ENCODE results near the gene IRGC. TPM values are rescaled to one million over a fixed set of nuclear protein-coding genes. Genes with fewer than 3 reads are reported as not detected.

Gene IRGC
- total RNA-seq, 1 experiment from 2014 or later, result not detected

GRCh38 chr19:43719918-43720317 is 4.0 kb downstream of the IRGC start:
- Mint-ChIP-seq H3K27me3 (ENCODE audit: low read depth) (peaks cover 5% of the 10 kb centered on the region), H3K4me1 (peaks cover 6 to 16% of the 10 kb centered on the region in 2 experiments; a peak in 3 of 4 replicates), H3K4me3 (no peak overlapping the region), H3K9me3 (no peaks in the 10 kb centered on the region), H3K27ac (no peak overlapping the region), H3K36me3 (ENCODE audit: insufficient read depth in 1 of 3, low read depth in 3 of 3) (no peaks in the 10 kb centered on the region)
- Histone ChIP-seq H2BK120ac (ENCODE audit: low read depth, low read length, poor library complexity, severe bottlenecking) (no peak overlapping the region), H3T11ph (ENCODE audit: low read length) (no peak overlapping the region), H4K20me1 (ENCODE audit: control insufficient read depth, insufficient read depth, insufficient read length) (no peaks in the 10 kb centered on the region), H3K9ac (ENCODE audit: extremely low read depth, insufficient read length, low read length) (no peak overlapping the region), H3K4me1 (ENCODE audit: insufficient read depth, low read length) (no peaks in the 10 kb centered on the region), H2BK15ac (ENCODE audit: low read depth, low read length) (no peak overlapping the region), H3K79me1 (ENCODE audit: insufficient read depth, low read depth, low read length, poor library complexity, severe bottlenecking) (no peaks in the 10 kb centered on the region), H3K27ac (ENCODE audit: insufficient read length, low read depth, low read length) (no peak overlapping the region), H3K18ac (ENCODE audit: insufficient read length, low read depth, low read length) (no peak overlapping the region), H3K14ac (ENCODE audit: insufficient read depth, low read length) (no peak overlapping the region), H4K5ac (ENCODE audit: insufficient read length, low read depth, low read length) (no peak overlapping the region), H3K56ac (ENCODE audit: insufficient read length, low read depth, low read length) (no peak overlapping the region), H2BK5ac (ENCODE audit: insufficient read length, low read length) (no peak overlapping the region), H2AFZ (ENCODE audit: low read length) (no peak overlapping the region), H3K4me2 (ENCODE audit: insufficient read depth, insufficient read length, low read length) (no peak overlapping the region), H4K8ac (replicated peaks; ENCODE audit: insufficient read length, low read depth, low read length) (no peak overlapping the region), H3K23ac (ENCODE audit: insufficient read length, low read depth, low read length) (no peak overlapping the region), H3K23me2 (ENCODE audit: insufficient read length, low read depth, low read length, poor library complexity, severe bottlenecking) (peaks cover 2% of the 10 kb centered on the region), H3K9me3 (ENCODE audit: control insufficient read depth, low read depth, low read length) (no peaks in the 10 kb centered on the region), H3K4ac (ENCODE audit: low read depth, low read length) (no peak overlapping the region), H3K79me2 (ENCODE audit: insufficient read depth, low read length) (no peaks in the 10 kb centered on the region), H2BK20ac (ENCODE audit: low read depth, low read length, poor library complexity, severe bottlenecking) (no peak overlapping the region), H3K27me3 (ENCODE audit: insufficient read depth, low read length) (no peaks in the 10 kb centered on the region), H2BK12ac (ENCODE audit: insufficient read length, low read depth, low read length) (no peak overlapping the region), H2AK5ac (ENCODE audit: insufficient read length, low read length) (no peak overlapping the region), H4K91ac (ENCODE audit: insufficient read length, low read depth, low read length) (no peak overlapping the region)
- TF ChIP-seq CTCF (conservative IDR thresholded peaks at IDR 0.05), result no peak
- WGBS (ENCODE audit: extremely low coverage, insufficient read length, low lambda C conversion rate), result no CpG with 5 or more reads among the region's 5 CpGs
- no peak for DNase-seq

All from H9 (cell line).